Skeletal muscle satellite cell (primary cell): ENCODE results near the gene ABHD12.

ENCODE experiments used
- H3K27me3 ChIP-seq: 2 replicates; pipeline ENCODE4 v1.7.0; 2013; ENCODE audit warnings: low read length; ENCODE audit not compliant: control insufficient read depth, insufficient read depth
- H3K36me3 ChIP-seq: 2 replicates; pipeline ENCODE4 v1.7.0; 2013; ENCODE audit warnings: mild to moderate bottlenecking, control low read depth, low read length; ENCODE audit not compliant: insufficient read depth
- H3K4me1 ChIP-seq: 2 replicates; pipeline ENCODE4 v1.7.0; 2013; ENCODE audit warnings: low read length; ENCODE audit not compliant: control insufficient read depth, insufficient read depth
- H3K4me2 ChIP-seq: 2 replicates; pipeline ENCODE4 v1.7.0; 2013; ENCODE audit warnings: mild to moderate bottlenecking, low read length
- H3K4me3 ChIP-seq: 2 replicates; pipeline ENCODE4 v1.7.0; 2013; ENCODE audit warnings: low read length
- H3K9ac ChIP-seq: 2 replicates; pipeline ENCODE4 v1.7.0; 2013; ENCODE audit warnings: mild to moderate bottlenecking, low read depth, low read length, moderate library complexity
- H3K9me3 ChIP-seq: replicated peaks from 2 replicates; pipeline ENCODE4 v1.7.0; 2013; ENCODE audit warnings: mild to moderate bottlenecking, control low read depth, low read length

ABHD12 gene

DNA sequence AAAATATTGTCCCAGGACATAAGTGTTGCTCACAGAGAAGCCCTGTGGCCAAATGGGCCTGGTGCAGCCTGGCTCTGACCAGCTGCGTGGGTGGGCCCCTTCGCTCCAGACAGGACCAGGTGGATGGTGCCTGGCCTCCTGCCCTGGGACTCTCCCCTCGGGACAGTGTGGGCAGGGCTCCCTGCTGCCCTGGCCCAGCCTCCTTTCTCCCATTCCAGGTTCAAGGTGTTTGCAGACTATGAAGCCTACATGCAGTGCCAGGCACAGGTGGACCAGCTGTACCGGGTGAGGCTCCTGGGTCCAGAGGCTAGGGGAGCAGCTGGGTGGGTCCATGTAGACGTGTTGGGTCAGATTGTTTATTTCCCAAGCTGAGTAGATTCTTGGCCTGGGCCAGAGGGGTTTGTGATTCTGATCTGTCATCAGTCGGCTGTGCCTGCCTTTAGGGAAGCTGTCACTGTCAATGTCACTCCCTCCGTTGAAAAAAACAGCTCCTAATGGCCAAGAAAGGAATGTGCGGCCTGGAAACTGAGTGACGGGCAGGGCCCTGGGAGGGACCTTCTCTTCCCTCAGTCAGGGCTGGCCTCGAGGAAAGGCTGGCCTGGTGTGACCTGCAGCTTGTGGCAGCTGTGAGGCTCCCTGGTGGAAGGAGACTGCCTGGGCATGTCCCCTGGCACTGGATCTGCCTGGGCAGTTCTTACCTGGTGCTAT, 95.1 kb downstream of the ABHD12 start:
- H3K9me3 ChIP-seq, result no peaks in the 10 kb centered on the region
- peaks cover 80% of the 10 kb centered on the region for H3K36me3 ChIP-seq
- no peaks in the 10 kb centered on the region for H3K27me3 ChIP-seq
- peaks cover 41% of the 10 kb centered on the region for H3K4me1 ChIP-seq
- no peak overlapping the region for H3K4me3 ChIP-seq
- no peak overlapping the region for H3K9ac ChIP-seq
- H3K4me2 ChIP-seq, result no peak overlapping the region

GRCh38 chr20:25294459-25295385, 95.9 kb downstream of the ABHD12 start:
- Histone ChIP-seq H3K4me1 (peaks cover 34% of the 10 kb centered on the region), H3K36me3 (peaks cover 85% of the 10 kb centered on the region)

DNA sequence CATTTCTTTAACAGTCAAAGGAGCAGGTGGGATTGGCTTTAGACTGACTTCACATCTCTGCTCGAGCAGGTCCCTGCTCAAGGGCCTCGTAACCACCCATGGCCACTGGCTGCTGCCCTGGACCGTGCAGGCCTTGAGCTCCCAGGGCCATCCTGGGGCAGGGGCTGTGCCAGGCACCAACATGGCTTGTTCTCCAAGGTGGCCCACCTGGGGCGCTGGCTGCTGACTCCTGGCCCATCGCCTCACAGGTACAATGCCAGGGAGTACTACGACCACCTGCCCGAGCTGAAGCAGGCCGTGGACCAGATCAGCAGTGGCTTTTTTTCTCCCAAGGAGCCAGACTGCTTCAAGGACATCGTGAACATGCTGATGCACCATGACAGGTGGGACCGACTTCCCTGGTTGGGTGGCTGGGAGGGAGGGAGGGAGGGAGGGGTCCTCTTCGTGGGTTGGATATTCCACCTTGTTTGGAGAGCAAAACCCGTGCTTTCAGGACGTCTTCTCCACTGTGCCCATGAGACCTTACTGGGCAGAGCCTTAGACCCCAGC, 96.7 kb downstream of the ABHD12 start:
- Histone ChIP-seq H3K27me3 (no peaks in the 10 kb centered on the region), H3K9me3 (no peaks in the 10 kb centered on the region), H3K4me3 (no peak overlapping the region), H3K36me3 (peaks cover 84% of the 10 kb centered on the region), H3K4me2 (no peak overlapping the region), H3K9ac (no peak overlapping the region), H3K4me1 (peaks cover 26% of the 10 kb centered on the region)

More at GRCh38 chr20:25294459-25295385, 95.9 kb downstream of the ABHD12 start:
- H3K27me3 ChIP-seq, result no peaks in the 10 kb centered on the region
- H3K4me2 ChIP-seq, result no peak overlapping the region
- H3K9me3 ChIP-seq, result no peaks in the 10 kb centered on the region
- H3K4me3 ChIP-seq, result no peak overlapping the region
- no peak overlapping the region for H3K9ac ChIP-seq

DNA sequence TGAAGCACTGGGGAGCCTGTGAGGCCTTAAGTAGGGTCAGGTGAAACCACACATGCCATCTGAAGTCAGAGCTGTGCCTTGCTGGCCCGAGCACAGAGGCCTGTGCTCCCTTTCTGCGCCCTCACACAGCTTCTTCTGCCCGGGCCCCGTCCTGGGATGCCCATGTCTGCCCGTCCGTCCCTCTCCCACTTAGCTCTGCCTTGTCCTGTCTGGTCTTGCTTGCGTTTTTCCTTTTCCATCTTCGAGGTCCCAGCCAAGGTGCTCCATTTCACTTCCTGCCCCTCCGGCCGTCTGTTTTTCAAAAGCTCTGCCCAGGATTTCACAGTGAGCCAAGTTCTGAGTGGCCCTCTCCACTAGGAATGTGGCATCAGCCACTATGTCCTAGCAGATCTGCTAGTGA, 97.1 kb downstream of the ABHD12 start:
- H3K4me2 ChIP-seq, result no peak overlapping the region
- peaks cover 22% of the 10 kb centered on the region for H3K4me1 ChIP-seq
- H3K4me3 ChIP-seq, result no peak overlapping the region
- H3K36me3 ChIP-seq, result peaks cover 85% of the 10 kb centered on the region
- no peaks in the 10 kb centered on the region for H3K9me3 ChIP-seq
- H3K9ac ChIP-seq, result no peak overlapping the region
- H3K27me3 ChIP-seq, result no peaks in the 10 kb centered on the region

DNA sequence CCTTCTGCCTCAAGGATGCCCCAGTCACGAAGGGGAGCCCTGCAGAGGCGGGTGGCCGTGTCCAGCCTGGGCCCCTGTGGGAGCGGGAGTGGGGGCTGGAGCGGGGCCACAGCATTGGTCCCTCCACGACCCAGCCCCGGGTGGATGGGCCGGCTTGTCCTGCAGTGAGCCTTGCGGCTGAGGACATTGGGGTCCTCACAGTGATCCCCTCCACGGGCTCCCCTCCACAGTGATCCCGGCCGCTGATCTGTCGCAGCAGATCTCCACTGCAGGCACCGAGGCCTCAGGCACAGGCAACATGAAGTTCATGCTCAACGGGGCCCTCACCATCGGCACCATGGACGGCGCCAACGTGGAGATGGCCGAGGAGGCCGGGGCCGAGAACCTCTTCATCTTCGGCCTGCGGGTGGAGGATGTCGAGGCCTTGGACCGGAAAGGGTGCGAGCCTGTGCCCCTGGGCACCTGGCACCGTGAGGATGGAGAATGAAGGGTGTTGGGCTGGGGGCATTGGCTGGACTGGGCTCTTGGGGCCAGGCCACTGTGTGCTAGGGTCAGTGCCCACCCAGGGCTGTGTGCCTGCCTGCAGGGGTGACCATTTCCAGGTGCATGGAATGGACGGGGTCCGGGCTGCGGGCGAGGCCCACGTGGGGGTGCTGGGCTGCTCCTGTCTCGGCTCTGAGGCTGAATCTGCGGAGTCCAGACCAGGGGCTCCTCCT, 98.3 kb downstream of the ABHD12 start:
- H3K9me3 ChIP-seq, result no peaks in the 10 kb centered on the region
- peaks cover 22% of the 10 kb centered on the region for H3K4me1 ChIP-seq
- no peak overlapping the region for H3K4me3 ChIP-seq
- no peaks in the 10 kb centered on the region for H3K27me3 ChIP-seq
- H3K4me2 ChIP-seq, result no peak overlapping the region
- peaks cover 88% of the 10 kb centered on the region for H3K36me3 ChIP-seq
- no peak overlapping the region for H3K9ac ChIP-seq

DNA sequence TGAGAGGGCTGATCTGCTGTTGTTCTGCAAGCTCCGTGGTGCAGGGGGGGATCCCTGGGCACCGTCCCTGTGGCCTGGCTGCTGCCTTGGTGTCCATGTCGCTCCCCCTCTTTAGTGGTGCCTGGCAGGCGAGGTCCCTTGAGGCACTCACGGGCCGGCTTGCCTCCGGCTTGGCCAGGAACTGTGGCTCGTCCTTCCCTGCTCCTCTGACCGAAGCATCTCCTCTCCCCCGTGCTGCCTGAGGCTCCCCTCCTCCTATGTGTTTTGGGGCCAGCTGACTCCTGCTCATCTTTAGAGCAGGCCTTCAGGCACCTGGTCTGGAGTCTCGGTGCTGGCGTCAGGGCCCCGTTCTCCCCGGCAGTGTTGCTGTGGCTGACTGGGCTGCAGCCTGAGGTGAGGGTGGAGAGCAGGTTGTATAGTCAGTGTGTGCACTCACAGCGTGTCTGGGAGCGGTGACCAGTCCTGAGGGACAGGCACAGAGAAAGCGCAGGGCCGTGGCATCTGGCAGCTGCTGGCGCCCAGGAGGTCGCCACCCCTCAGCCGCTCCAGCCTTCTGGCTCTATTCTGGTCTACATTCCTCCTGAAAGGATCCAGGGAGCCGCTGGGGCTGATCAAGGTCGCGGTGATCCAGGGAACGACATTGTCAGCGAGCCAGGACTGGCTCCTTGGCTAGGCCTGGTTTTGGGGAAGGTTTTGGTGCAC, 99.1 kb downstream of the ABHD12 start:
- peaks cover 88% of the 10 kb centered on the region for H3K36me3 ChIP-seq

DNA sequence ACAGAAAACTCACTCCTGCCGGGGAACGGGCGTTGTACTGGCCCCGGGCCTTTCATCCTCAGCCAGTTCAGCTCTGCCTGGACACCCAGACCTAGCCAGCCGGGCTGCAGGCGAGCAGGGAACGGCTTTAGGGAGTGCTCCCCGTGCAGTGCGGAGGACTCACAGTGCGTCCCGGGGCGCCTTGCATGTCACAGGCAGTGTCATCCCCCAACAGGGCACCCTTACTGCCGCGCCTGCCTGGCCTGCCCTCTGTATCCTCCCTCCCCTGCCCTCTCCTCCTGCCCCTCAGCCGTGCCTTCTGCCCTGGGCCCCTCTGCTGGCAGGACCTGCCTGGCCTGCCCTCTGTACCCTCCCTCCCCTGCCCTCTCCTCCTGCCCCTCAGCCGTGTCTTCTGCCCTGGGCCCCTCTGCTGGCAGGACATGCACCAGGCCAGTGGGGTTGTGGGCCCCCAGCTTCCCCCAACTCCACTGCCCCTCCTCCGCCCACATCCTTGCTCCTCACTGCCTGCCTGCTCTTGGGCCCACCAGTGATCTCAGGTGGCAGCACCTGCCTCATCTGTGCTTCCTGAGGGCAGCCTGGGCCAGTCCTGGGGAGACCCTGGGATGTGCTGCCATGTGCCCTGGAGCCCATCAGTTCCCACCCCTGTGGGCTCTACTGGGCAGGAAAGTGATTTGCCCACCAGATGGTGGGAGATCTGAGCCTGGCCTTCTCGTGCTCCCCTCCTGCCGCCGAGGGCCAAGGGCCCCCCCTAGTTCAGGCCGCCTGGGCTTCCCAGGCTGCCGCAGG, 99.8 kb downstream of the ABHD12 start:
- Histone ChIP-seq H3K9me3 (no peaks in the 10 kb centered on the region), H3K4me2 (no peak overlapping the region), H3K9ac (no peak overlapping the region), H3K27me3 (no peaks in the 10 kb centered on the region), H3K4me3 (no peak overlapping the region), H3K4me1 (peaks cover 14% of the 10 kb centered on the region), H3K36me3 (peaks cover 88% of the 10 kb centered on the region)

More for the DNA sequence above, 99.1 kb downstream of the ABHD12 start:
- Histone ChIP-seq H3K9ac (no peak overlapping the region), H3K9me3 (no peaks in the 10 kb centered on the region), H3K4me2 (no peak overlapping the region), H3K27me3 (no peaks in the 10 kb centered on the region), H3K4me3 (no peak overlapping the region), H3K4me1 (peaks cover 21% of the 10 kb centered on the region)

DNA sequence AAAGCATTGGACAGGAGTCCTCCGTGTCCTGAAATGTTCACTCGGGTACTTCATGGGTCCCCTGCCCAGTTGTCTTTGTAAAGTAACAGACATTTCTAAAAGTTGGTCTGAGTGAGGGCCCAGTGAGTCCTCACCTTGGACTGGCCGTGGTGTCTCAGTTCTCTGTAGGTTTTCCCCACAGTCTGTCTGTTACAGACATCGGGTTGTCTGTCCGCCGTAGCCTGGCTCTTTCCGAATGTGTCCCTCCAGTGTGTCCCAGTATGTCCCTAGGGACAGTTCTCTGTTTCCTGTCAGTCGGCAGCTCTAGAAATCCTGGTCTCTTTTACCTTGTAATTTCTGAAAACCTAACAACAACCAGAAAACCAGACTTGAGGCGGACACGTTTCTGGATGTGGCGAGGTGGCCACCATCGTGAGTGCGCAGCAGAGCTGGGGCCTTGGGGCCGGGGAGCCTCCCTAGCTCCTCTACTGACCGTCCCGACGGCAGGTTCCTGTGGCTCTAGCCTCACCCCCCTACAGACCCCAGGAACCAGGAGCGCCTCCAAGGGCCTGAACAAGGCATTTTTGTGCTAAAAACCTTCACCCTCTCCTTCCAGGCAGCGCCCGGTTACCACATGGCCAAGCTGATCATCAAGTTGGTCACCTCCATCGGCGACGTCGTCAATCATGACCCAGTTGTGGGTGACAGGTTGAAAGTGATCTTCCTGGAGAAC, 100.6 kb downstream of the ABHD12 start:
- Histone ChIP-seq H3K36me3 (peaks cover 88% of the 10 kb centered on the region), H3K9ac (no peak overlapping the region), H3K9me3 (no peaks in the 10 kb centered on the region), H3K4me3 (no peak overlapping the region), H3K27me3 (no peaks in the 10 kb centered on the region), H3K4me2 (no peak overlapping the region), H3K4me1 (peaks cover 6% of the 10 kb centered on the region)

- no peak overlapping the region for H3K4me3 ChIP-seq
- no peaks in the 10 kb centered on the region for H3K27me3 ChIP-seq
- no peaks in the 10 kb centered on the region for H3K4me1 ChIP-seq
- H3K4me2 ChIP-seq, result no peak overlapping the region
- no peak overlapping the region for H3K9ac ChIP-seq
- H3K36me3 ChIP-seq, result peaks cover 88% of the 10 kb centered on the region
- no peaks in the 10 kb centered on the region for H3K9me3 ChIP-seq
Measured at GRCh38 chr20:25288291-25289181, 102.1 kb downstream of the ABHD12 start.
